HEK293T (cell line): ENCODE data around the gene ARMC9.

Experiments
- CTCF ChIA-PET: fragments of 350-600 bp; formaldehyde crosslinking; extraction: SDS; loops from one replicate; lab custom pipeline; 2021; ENCODE audit warnings: antibody characterized with exemption, inconsistent platforms; lab: Yijun Ruan, JAX
- POLR2A ChIA-PET: fragments of 350-600 bp; formaldehyde crosslinking; extraction: SDS; loops from one replicate; lab custom pipeline; 2020; ENCODE audit warnings: antibody characterized with exemption, inconsistent platforms; lab: Yijun Ruan, JAX
- DNase-seq: peaks from one replicate; pipeline ENCODE4 v3.0.0; 2012; ENCODE audit warnings: mixed read lengths; ENCODE audit errors: extremely low spot score
- ARNT ChIP-seq: fragments of 450-650 bp; IDR thresholded peaks from 2 replicates; pipeline ENCODE4 v1.6.1; 2017; ENCODE audit warnings: mild to moderate bottlenecking
- BHLHE40 ChIP-seq: fragments of 450-650 bp; IDR thresholded peaks from 2 replicates; pipeline ENCODE4 v1.6.1; 2016; ENCODE audit warnings: mild to moderate bottlenecking, moderate library complexity, borderline replicate concordance
- CTBP1 ChIP-seq: fragments of 450-650 bp; IDR thresholded peaks from 2 replicates; pipeline ENCODE4 v1.6.1; 2016; ENCODE audit warnings: borderline replicate concordance
- ELF4 ChIP-seq: fragments of 450-650 bp; IDR thresholded peaks from 2 replicates; pipeline ENCODE4 v1.6.1; 2017; ENCODE audit warnings: antibody characterized with exemption
- FOXA1 ChIP-seq: fragments of 450-650 bp; IDR thresholded peaks from 2 replicates; pipeline ENCODE4 v1.6.1; 2016; ENCODE audit warnings: mild to moderate bottlenecking
- FOXK2 ChIP-seq: fragments of 450-650 bp; IDR thresholded peaks from 2 replicates; pipeline ENCODE4 v1.6.1; 2016; ENCODE audit warnings: mild to moderate bottlenecking
- FOXM1 ChIP-seq: fragments of 450-650 bp; IDR thresholded peaks from 2 replicates; pipeline ENCODE4 v1.6.1; 2017; ENCODE audit warnings: mild to moderate bottlenecking, borderline replicate concordance
- HDGF ChIP-seq: fragments of 450-650 bp; IDR thresholded peaks from 2 replicates; pipeline ENCODE4 v1.6.1; 2017; ENCODE audit warnings: antibody characterized with exemption, borderline replicate concordance
- L3MBTL2 ChIP-seq: fragments of 450-650 bp; conservative IDR thresholded peaks from 2 replicates; pipeline ENCODE4 v1.6.1; 2016; ENCODE audit warnings: mild to moderate bottlenecking
- LEF1 ChIP-seq: fragments of 450-650 bp; IDR thresholded peaks from 2 replicates; pipeline ENCODE4 v1.6.1; 2017; ENCODE audit warnings: mild to moderate bottlenecking, borderline replicate concordance
- NFRKB ChIP-seq: fragments of 450-650 bp; IDR thresholded peaks from 2 replicates; pipeline ENCODE4 v1.6.1; 2016; ENCODE audit warnings: mild to moderate bottlenecking, moderate library complexity
- PKNOX1 ChIP-seq: fragments of 450-650 bp; IDR thresholded peaks from 2 replicates; pipeline ENCODE4 v1.6.1; 2016
- SP1 ChIP-seq: fragments of 450-650 bp; IDR thresholded peaks from 2 replicates; pipeline ENCODE4 v1.6.1; 2017
- SUZ12 ChIP-seq: fragments of 450-650 bp; IDR thresholded peaks from 2 replicates; pipeline ENCODE4 v1.6.1; 2016; ENCODE audit warnings: mild to moderate bottlenecking
- TARDBP ChIP-seq: fragments of 450-650 bp; IDR thresholded peaks from 2 replicates; pipeline ENCODE4 v1.6.1; 2016
- ZNF384 ChIP-seq: fragments of 450-650 bp; IDR thresholded peaks from 2 replicates; pipeline ENCODE4 v1.6.1; 2016

The ARMC9 gene

GRCh38 chr2:231188506-231189170 is 9.8 kb upstream of the ARMC9 start:
- DNase-seq: no peak
- CTCF ChIA-PET: interaction anchor here (0.7 kb wide), 1 partner anchor 9 kb away, joined by 3 read pairs; no protein-coding TSS in a partner anchor
- TF ChIP-seq LEF1: no peak
- no peak for TF ChIP-seq FOXK2
- TF ChIP-seq SP1: no peak
- TF ChIP-seq SUZ12: no peak
- TF ChIP-seq PKNOX1: no peak
- no peak for TF ChIP-seq ZNF384
- TF ChIP-seq NFRKB: no peak
- TF ChIP-seq FOXA1: no peak
- no peak for TF ChIP-seq FOXM1
- POLR2A ChIA-PET: no interaction called here

GRCh38 chr2:231189171-231189530 is 9.3 kb upstream of the ARMC9 start:
- no peak for DNase-seq
- CTCF ChIA-PET: no interaction called here
- POLR2A ChIA-PET: no interaction called here
- TF ChIP-seq SUZ12 (no peak), L3MBTL2 (no peak), LEF1 (no peak), ARNT (no peak), PKNOX1 (no peak)

DNA sequence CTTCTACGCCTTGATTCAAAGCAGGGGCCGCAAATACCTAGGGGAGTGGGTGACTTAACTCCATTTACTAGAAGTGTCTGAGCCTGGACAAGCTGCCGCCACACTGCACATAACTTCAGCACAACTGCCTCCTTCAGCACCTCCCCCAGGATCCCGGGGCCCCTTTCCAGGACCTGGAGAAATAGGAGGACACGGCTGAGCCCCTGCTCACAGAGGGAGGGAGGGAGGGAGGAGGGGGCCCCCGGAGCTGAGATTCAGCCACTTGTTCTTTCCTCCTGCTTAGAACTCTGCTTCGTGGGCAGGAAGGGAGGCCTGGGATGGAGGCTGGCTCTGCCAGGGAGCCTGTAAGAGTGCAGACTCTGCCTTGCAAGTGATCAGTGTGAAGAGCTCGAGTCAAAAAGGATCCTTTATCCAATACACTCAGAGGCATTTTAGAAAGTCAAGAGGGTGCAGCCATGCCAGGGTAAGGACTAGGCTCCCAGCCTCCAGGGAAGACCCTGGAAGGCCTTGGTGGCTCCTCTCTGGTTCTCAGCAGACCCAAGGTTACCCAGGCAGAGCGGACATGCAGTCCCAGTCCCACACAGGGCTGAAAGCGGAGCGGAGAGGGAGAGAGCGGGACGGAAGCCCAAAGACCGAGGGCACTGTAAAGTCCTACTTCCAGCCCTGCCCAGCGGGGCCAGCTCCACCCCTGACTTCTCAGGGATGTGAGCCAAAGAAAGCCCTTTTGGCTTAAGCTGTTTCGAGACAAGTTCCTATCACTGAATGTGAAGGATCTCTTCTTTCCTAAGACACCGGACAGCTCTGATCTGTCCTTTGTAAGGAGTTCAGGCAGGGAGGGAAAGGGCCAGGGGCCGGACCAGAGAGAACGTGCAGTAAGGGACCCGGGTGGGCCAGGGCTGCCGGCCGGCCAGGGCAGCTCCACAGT is 8.6 kb upstream of the ARMC9 start:
- no peak for DNase-seq
- TF ChIP-seq SUZ12 (no peak), FOXK2 (no peak), FOXM1 (no peak)
- CTCF ChIA-PET: no interaction called here
- POLR2A ChIA-PET: no interaction called here

GRCh38 chr2:231190531-231191197 is 7.8 kb upstream of the ARMC9 start:
- DNase-seq: no peak
- TF ChIP-seq L3MBTL2 (no peak), FOXM1 (no peak), FOXA1 (no peak), HDGF (no peak), TARDBP (no peak)
- POLR2A ChIA-PET: no interaction called here
- CTCF ChIA-PET: no interaction called here

DNA sequence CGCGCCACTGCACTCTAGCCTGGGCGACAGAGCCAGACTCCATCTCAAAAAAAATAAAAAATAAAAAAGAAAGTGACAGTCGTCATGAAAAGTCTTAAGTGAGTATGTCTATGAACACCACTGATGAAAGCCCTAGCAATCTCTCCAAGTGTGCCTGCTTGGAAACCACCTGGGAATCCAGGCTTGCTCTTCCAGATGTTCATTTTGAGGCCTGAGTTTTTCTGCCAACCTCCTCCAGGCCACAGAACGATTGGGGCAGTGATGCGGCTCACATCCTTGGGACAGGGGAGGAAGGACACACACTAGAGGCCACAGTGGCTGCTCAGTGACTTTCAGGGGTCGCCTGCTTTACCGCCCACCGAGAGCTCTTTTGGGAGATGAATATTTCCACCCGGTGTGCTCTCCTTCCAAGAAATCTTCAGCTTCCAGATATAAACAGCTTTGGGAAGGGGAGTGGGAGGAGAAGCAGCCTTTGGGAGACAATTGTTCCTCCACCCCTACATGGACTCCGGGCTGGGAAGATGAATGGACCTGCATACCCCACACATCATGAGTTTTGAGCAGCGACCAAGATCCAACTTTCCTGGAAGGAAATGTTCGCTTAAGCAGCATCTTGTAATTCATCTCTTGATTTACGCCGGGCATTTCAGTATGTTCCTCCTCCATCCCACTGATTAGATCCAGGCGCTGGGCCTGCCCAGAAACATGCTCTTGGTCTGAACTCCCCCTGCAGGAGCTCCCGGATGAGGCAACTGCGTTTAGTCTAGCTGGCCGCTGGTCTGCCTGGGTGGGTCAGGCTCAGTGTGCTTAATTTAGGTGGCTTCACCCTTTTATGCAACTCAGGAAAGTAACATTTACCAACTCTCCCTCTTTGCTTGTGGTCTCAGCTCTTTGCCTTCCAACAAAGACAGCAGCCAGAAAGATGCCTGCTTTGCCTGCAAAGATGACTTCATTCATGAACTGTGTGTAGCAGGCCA is 6.2 kb upstream of the ARMC9 start:
- DNase-seq: peak; percentile 80
- no peak for TF ChIP-seq L3MBTL2
- no peak for TF ChIP-seq SP1
- no peak for TF ChIP-seq CTBP1
- TF ChIP-seq NFRKB: no peak
- no peak for TF ChIP-seq PKNOX1
- TF ChIP-seq TARDBP: no peak
- TF ChIP-seq ZNF384: no peak
- TF ChIP-seq FOXM1: no peak
- TF ChIP-seq ARNT: no peak
- TF ChIP-seq LEF1: no peak
- no peak for TF ChIP-seq FOXA1
- no peak for TF ChIP-seq SUZ12
- no peak for TF ChIP-seq BHLHE40
- TF ChIP-seq ELF4: no peak
- TF ChIP-seq HDGF: no peak
- TF ChIP-seq FOXK2: no peak
- ChIA-PET POLR2A (no interaction called here), CTCF (interaction anchor here (0.6 to 2.2 kb wide), 7 partner anchors 10 to 109 kb away, joined by 3 to 9 read pairs (median 4); no protein-coding TSS in a partner anchor)
